WTC11 (cell line): ENCODE measurements around the gene BSN.

Experiments
- CTCF ChIP-seq: fragments of 200-600 bp; IDR thresholded peaks from 2 replicates; pipeline ENCODE4 v1.8.0; 2022; ENCODE audit warnings: antibody characterized with exemption
- MLX ChIP-seq: sonication (generic); formaldehyde crosslinking; IDR thresholded peaks from 2 replicates; pipeline ENCODE4 v1.8.1; 2023; ENCODE audit warnings: mild to moderate bottlenecking, missing genetic modification reagents, moderate library complexity
- PRDM15 ChIP-seq: sonication (generic); formaldehyde crosslinking; IDR thresholded peaks from 2 replicates; pipeline ENCODE4 v1.8.0; 2022; ENCODE audit warnings: missing genetic modification reagents
- SP1 ChIP-seq: sonication (generic); formaldehyde crosslinking; conservative IDR thresholded peaks from 2 replicates; pipeline ENCODE4 v1.8.1; 2022; ENCODE audit warnings: missing genetic modification reagents
- TP53 ChIP-seq: sonication (generic); formaldehyde crosslinking; IDR thresholded peaks from 2 replicates; pipeline ENCODE4 v1.8.1; 2023; ENCODE audit warnings: mild to moderate bottlenecking, missing genetic modification reagents
- ZNF232 ChIP-seq: sonication (generic); formaldehyde crosslinking; IDR thresholded peaks from 2 replicates; pipeline ENCODE4 v1.8.0; 2022; ENCODE audit warnings: mild to moderate bottlenecking, missing genetic modification reagents
- ZNF281 ChIP-seq: sonication (generic); formaldehyde crosslinking; IDR thresholded peaks from 2 replicates; pipeline ENCODE4 v1.8.0; 2023; ENCODE audit warnings: mild to moderate bottlenecking, missing genetic modification reagents
- ZNF396 ChIP-seq: fragments of 250-450 bp; sonication (Bioruptor Pico); IDR thresholded peaks from 2 replicates; pipeline ENCODE4 v1.8.0; 2021; ENCODE audit warnings: mild to moderate bottlenecking, moderate library complexity, borderline replicate concordance
- TF ChIP-seq, protein P1 (sequence below): sonication (generic); formaldehyde crosslinking; IDR thresholded peaks from 2 replicates; pipeline ENCODE4 v1.8.1; 2023; ENCODE audit warnings: mild to moderate bottlenecking, moderate library complexity, missing genetic modification reagents

DNA sequence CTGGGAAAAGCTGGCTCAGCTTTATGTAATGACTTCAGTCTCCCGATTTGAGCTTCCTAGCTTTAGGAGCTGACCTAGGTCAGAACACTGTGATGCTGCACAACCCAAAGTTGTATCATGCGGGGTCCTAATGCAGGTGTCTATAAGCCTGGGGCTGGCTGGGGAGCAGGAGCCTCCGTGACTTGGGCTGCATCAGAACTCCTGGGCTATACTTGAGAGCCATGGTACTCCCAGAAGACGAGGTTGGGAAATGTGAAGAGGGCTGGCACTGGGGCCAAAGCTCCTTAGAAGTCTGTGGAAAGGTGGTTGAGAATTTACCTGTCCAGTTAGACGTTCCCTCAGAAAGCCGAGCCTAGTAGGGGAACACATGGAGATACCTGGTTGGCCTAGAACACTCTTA is 57.0 kb downstream of the BSN start:
- TF ChIP-seq PRDM15 (CRISPR knock-in tag) (no peak), CTCF (no peak), ZNF281 (CRISPR knock-in tag) (no peak), ZNF396 (CRISPR knock-in tag) (no peak), SP1 (CRISPR knock-in tag) (no peak), ZNF232 (CRISPR knock-in tag) (no peak), TP53 (CRISPR knock-in tag) (no peak), MLX (CRISPR knock-in tag) (no peak)
- TF ChIP-seq, protein P1, sequence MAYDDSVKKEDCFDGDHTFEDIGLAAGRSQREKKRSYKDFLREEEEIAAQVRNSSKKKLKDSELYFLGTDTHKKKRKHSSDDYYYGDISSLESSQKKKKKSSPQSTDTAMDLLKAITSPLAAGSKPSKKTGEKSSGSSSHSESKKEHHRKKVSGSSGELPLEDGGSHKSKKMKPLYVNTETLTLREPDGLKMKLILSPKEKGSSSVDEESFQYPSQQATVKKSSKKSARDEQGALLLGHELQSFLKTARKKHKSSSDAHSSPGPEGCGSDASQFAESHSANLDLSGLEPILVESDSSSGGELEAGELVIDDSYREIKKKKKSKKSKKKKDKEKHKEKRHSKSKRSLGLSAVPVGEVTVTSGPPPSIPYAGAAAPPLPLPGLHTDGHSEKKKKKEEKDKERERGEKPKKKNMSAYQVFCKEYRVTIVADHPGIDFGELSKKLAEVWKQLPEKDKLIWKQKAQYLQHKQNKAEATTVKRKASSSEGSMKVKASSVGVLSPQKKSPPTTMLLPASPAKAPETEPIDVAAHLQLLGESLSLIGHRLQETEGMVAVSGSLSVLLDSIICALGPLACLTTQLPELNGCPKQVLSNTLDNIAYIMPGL (CRISPR knock-in tag) = no peak
